ENCODE data around the gene PLEKHN1. TPM values are rescaled to one million over a fixed set of nuclear protein-coding genes. Genes with fewer than 3 reads are reported as not detected.
A peak's percentile ranks its signal among the peaks of the same experiment; 100 is the strongest.

PLEKHN1 gene
- total RNA-seq, 1 donor from 2014 or later: 0.40 TPM

DNA sequence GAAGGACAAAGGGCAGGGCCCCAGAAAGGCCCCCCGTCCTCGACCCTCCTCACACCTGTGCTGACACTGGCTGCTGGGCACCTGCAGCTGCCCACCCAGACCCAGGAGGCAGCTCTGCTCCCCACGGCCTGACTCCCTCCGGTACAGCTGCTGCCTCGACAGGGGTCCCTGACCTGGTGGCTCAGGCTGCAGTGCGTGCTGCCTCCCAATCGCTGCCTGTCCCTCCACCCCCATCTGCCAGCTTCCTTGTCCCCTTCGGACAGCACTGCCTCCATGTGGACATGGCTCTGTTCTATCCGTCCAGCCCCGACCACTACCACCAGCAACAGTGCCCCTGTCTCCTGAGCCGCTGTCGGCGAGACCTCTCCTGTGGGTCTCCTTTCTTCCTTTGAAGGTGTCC is 11.4 kb upstream of the PLEKHN1 start:
- intact Hi-C loops (cut with DNase I): no loop called here
- ATAC-seq: no peak
- no peak for DNase-seq (ENCODE audit: low spot score)

GRCh38 chr1:955474-955873 is 10.8 kb upstream of the PLEKHN1 start:
- DNase-seq (ENCODE audit: low spot score) (no peak), ATAC-seq (no peak)
- intact Hi-C loops (cut with DNase I): no loop called here

DNA sequence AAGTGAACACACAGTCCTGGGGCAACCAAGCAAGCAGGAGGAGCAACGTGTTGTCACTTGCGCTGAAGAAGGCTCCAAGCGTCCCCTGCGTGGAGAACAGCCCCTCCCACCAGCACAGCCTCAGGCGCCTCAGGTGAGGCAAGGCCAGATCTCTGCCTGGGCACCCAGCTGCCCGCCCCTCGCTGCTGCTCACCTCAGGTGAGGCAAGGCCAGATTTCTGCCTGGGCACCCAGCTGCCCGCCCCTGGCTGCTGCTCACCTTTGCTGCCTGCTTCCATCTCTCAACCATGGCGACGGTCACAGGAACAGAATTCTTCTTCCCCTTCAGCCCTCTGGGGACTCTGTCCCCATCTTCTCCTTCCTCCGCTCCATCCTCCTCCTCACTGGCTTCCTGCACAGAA is 9.6 kb upstream of the PLEKHN1 start:
- no peak for ATAC-seq
- no peak for DNase-seq (ENCODE audit: low spot score)
- intact Hi-C loops (cut with DNase I): no loop called here

GRCh38 chr1:958823-959730 is 7.2 kb upstream of the PLEKHN1 start, which contains the start of gene NOC2L:
TSS of gene NOC2L (minus strand) at chr1:959256. CDS start at chr1:959240, 16 bp downstream.
- ATAC-seq (peak; percentile 97), DNase-seq (ENCODE audit: low spot score) (peak; percentile 97)
- intact Hi-C loops (cut with DNase I): no loop called here

GRCh38 chr1:959731-960362 is 6.4 kb upstream of the PLEKHN1 start:
- intact Hi-C loops (cut with DNase I): no loop called here
- no peak for ATAC-seq

GRCh38 chr1:960363-961131 is 5.7 kb upstream of the PLEKHN1 start, which contains the start of gene KLHL17:
TSS of gene KLHL17 (plus strand) at chr1:960584. CDS start at chr1:960694, 110 bp downstream.
- DNase-seq (ENCODE audit: low spot score): peak; percentile 85
- intact Hi-C loops (cut with DNase I): no loop called here
- ATAC-seq: peak; percentile 35

More at GRCh38 chr1:959731-960362, 6.4 kb upstream of the PLEKHN1 start:
- DNase-seq (ENCODE audit: low spot score): no peak

DNA sequence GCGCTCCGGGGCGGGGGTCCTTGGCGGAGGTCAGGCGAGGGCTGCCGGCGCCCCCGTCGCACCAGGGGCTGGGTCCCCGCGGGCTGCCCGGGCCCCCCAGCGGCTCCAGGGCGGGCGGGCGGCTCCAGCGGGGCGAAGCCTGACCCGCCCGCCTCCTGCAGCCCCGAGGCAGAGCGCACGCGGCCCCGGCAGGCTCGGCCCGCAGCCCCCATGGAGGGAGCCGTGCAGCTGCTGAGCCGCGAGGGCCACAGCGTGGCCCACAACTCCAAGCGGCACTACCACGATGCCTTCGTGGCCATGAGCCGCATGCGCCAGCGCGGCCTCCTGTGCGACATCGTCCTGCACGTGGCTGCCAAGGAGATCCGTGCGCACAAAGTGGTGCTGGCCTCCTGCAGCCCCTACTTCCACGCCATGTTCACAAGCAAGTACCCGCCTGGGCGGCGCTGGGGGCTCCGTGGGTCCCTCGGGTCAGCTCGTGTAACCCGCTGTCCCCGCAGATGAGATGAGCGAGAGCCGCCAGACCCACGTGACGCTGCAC is 5.1 kb upstream of the PLEKHN1 start:
- intact Hi-C loops (cut with DNase I): no loop called here
- DNase-seq (ENCODE audit: low spot score) (no peak), ATAC-seq (no peak)

- DNase-seq (ENCODE audit: low spot score): no peak
- no peak for ATAC-seq
- intact Hi-C loops (cut with DNase I): no loop called here
These were observed 3.6 kb upstream of the PLEKHN1 start for GRCh38 chr1:962381-963300.

- intact Hi-C loops (cut with DNase I): no loop called here
- DNase-seq (ENCODE audit: low spot score): no peak
- no peak for ATAC-seq
These were observed 3.0 kb upstream of the PLEKHN1 start for GRCh38 chr1:963301-963651.

DNA sequence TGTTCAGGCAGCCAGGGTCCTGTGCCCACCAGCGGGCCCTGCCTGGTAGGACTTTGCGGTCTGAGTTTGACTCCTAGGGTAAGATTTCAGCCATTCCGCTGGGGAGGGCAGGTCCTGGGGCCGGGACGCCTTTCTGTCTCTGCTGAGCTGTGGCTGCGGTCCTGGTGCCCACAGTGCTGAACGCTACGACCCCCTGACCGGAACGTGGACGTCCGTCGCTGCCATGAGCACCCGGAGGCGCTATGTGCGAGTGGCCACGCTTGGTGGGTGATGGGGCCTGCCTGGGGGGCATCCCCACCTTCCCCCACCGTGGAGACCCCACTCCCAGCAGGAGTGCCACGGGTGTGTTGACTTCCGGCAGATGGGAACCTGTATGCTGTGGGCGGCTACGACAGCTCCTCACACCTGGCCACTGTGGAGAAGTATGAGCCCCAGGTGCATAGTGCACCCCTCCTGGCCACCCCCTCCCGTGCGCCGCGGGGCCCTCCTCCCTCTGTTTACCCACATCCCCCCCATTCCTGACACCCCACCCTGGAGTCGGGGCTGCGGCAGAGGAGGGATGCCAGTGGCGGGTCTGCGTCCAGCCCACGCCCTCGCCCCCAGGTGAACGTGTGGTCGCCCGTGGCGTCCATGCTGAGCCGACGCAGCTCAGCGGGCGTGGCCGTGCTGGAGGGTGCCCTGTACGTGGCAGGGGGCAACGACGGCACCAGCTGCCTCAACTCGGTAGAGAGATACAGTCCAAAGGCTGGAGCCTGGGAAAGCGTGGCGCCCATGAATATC is 2.3 kb upstream of the PLEKHN1 start:
- intact Hi-C loops (cut with DNase I): no loop called here
- DNase-seq (ENCODE audit: low spot score) (no peak), ATAC-seq (no peak)

DNA sequence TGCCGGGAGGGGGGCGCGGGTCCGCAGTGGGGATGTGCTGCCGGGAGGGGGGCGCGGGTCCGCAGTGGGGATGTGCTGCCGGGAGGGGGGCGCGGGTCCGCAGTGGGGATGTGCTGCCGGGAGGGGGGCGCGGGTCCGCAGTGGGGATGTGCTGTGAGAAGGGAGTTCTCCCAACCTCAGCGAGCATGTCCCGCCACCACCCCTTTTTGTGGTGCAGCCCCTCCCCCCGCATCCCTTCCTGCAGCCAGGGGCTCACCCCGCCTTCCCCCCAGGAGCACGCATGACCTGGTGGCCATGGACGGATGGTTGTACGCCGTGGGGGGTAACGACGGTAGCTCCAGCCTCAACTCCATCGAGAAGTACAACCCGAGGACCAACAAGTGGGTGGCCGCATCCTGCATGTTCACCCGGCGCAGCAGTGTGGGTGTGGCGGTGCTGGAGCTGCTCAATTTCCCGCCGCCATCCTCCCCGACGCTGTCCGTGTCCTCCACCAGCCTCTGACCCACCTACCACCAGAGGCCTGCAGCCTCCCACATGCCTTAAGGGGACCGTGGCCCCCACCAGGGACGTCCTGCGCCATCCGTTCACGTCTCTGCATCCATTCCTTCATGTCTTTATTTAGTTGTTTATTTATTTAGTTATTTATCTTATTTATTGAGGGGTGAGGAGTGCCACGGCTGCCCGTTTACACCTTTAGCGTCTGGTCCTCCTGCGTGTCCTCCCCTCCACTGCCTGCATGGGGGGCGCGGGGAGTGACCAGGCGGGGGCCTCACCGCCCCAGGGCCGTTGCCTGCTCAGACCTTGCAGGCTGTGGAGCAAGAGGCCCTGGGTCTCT is 1.4 kb upstream of the PLEKHN1 start:
- ATAC-seq: no peak
- intact Hi-C loops (cut with DNase I): no loop called here
- DNase-seq (ENCODE audit: low spot score): no peak

GRCh38 chr1:965526-966134 is 652 bp upstream of the PLEKHN1 start:
- intact Hi-C loops (cut with DNase I): no loop called here
- no peak for ATAC-seq

DNA sequence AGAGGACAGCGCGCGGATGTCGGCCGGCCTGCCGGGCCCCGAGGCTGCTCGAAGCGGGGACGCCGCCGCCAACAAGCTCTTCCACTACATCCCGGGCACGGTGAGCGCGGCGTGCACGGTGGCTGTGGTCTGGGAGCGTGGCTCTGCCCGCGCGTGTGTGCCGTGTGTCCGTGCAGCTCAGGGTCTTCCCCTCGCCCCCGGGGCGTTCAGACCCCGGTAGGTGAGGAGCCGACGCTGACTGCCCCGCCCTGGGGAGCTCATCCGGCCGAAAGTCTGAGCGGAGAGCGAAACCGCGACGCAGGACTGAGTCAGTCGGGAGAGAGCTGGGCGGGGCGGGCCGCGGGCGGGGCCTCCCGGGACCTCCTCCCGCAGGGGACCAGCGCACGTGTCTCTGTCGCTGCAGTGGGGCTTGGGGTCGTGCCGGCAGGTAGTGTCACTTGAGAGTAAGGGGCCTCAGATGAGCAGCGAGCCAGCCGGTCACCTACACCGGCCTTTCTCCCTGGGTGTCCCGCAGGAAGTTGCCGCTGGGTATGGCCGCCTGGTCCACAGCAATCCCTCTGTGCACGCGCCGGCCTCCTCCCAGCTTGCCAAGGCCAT is 520 bp downstream of the PLEKHN1 start:
- DNase-seq (ENCODE audit: low spot score) (no peak), ATAC-seq (peak; percentile 59)
- intact Hi-C loops (cut with DNase I): no loop called here

More at GRCh38 chr1:965526-966134, 652 bp upstream of the PLEKHN1 start:
- no peak for DNase-seq (ENCODE audit: low spot score)

DNA sequence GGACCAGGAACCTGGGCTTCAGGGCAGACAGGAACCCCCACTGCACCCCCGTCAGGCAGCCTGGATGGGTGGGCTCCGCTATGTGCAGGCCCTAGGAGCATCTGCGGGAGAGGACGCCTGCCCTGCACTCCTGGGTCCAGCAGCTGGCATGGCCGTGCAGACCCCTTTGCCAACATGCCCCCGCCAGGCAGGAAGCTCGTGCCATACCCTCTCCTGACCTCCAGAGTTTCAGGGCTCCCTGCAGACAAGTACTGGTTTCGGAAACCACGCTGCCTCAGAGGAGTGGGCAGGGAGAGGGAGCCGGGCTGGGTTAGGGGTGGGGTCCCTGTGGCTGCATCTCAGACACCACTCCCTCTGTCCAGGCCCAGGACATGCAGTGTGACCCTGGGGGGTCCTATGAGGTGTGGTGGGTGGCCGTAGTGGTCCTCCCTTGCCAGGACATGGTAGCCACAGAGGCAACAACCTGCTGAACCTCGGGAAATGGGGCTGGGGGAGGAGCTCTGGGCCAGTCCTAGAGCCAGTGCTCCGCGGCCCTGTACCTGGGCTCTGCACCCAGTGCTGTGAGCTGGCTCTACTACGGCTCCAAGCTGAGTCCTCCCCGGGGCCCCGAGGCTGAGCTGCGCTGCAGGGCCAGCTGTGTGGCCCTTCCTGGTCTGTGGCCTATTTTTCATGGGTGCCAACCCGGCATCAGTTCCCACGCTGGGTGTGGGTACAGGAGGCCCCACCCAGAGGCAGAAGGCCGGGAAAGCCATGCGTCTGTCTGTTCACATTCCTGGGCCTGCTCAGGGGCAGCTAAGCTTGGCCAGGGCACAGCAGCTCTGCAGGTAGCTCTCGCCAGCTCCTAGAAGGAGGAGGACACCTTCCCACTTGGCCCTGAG is 1.4 kb downstream of the PLEKHN1 start:
- no peak for ATAC-seq
- intact Hi-C loops (cut with DNase I): no loop called here
- no peak for DNase-seq (ENCODE audit: low spot score)

GRCh38 chr1:969260-969855 is 3.1 kb downstream of the PLEKHN1 start:
- ATAC-seq: no peak
- intact Hi-C loops (cut with DNase I): no loop called here
- DNase-seq (ENCODE audit: low spot score): no peak

Data from sciatic nerve (tissue), 2 donors.